Natural killer cell (primary cell): ENCODE data around the gene SEMA5A. TPM values are rescaled to one million over a fixed set of nuclear protein-coding genes. Genes with fewer than 3 reads are reported as not detected.

ENCODE experiments used
- ATAC-seq, 3 donors: fragments of 150-1000 bp in 2 of 3; fragments of 200-7000 bp in 1 of 3; cut with Tn5 transposase; 1 replicate in 1 of 3; 2 replicates in 2 of 3; pipeline ENCODE4 v1.10.0; 2021; ENCODE audit warnings: mild to moderate bottlenecking in 2 of 3, moderate library complexity in 2 of 3
- DNase-seq, 2 donors: peaks; one replicate each; pipeline versions ENCODE4 v3.0.0 to v3.0.0-alpha.2; 2013 to 2021; ENCODE audit warnings: mixed read lengths in 1 of 2
- H3K27ac ChIP-seq: one replicate; pipeline ENCODE4 v1.5.1; 2013; ENCODE audit warnings: mild to moderate bottlenecking, low read length
- H3K27me3 ChIP-seq: one replicate; pipeline ENCODE4 v1.6.1; 2013; ENCODE audit warnings: low read length; ENCODE audit not compliant: control insufficient read depth, insufficient read depth
- H3K36me3 ChIP-seq: one replicate; pipeline ENCODE4 v1.6.1; 2013; ENCODE audit warnings: low read length; ENCODE audit not compliant: control insufficient read depth, insufficient read depth
- H3K4me1 ChIP-seq: one replicate; pipeline ENCODE4 v1.6.1; 2013; ENCODE audit warnings: low read length; ENCODE audit not compliant: control insufficient read depth, insufficient read depth
- H3K4me3 ChIP-seq: one replicate; pipeline ENCODE4 v1.5.1; 2013; ENCODE audit warnings: low read length
- H3K9me3 ChIP-seq: one replicate; pipeline ENCODE4 v1.6.1; 2013; ENCODE audit warnings: low read length; ENCODE audit not compliant: control insufficient read depth, insufficient read depth
- H3K27ac Mint-ChIP-seq, 2 donors: one replicate each; pipeline ENCODE4 v1.8.0; 2022; ENCODE audit warnings: mild to moderate bottlenecking in 2 of 2, mixed read lengths in 2 of 2, moderate library complexity in 1 of 2
- H3K27me3 Mint-ChIP-seq, 2 donors: one replicate each; pipeline ENCODE4 v1.8.0; 2022; ENCODE audit warnings: low read depth in 2 of 2, mixed read lengths in 2 of 2
- H3K36me3 Mint-ChIP-seq: one replicate; pipeline ENCODE4 v1.8.0; 2022; ENCODE audit warnings: mixed read lengths
- H3K4me1 Mint-ChIP-seq, 2 donors: one replicate each; pipeline ENCODE4 v1.8.0; 2022; ENCODE audit warnings: mixed read lengths in 2 of 2
- H3K4me3 Mint-ChIP-seq: one replicate; pipeline ENCODE4 v1.8.0; 2022; ENCODE audit warnings: mild to moderate bottlenecking, moderate library complexity, mixed read lengths
- H3K9me3 Mint-ChIP-seq, 2 donors: one replicate each; pipeline ENCODE4 v1.8.0; 2022; ENCODE audit warnings: mixed read lengths in 2 of 2
- CTCF ChIP-seq: fragments of 200-600 bp; IDR thresholded peaks from one replicate; pipeline ENCODE4 v1.8.0; 2022; ENCODE audit warnings: antibody characterized with exemption
- WGBS: methylation state at CpG from one replicate; pipeline ENCODE4 v1.1.7; 2013; ENCODE audit warnings: missing lambda C conversion rate; ENCODE audit not compliant: insufficient coverage; 5-methylcytosine and 5-hydroxymethylcytosine counted together
- intact Hi-C: fragments of 100-400 bp; cut with micrococcal nuclease; formaldehyde crosslinking; loops from one replicate; pipeline ENCODE4 v1.14.2; 2022
- total RNA-seq, 4 donors: library from RNA; stranded (reverse); fragments of 120-200 nt in 1 of 4; gene quantifications; one replicate each; pipeline versions ENCODE4 v1.2.3 to v1.2.4, GENCODE V29; 2013 to 2022

SEMA5A gene
- total RNA-seq, 3 donors from 2014 or later (not counting 1 experiment from before 2014, with no cell fraction given): 0.15 TPM; not detected in 2

GRCh38 chr5:9183992-9184391, 361.9 kb downstream of the SEMA5A start:
- H3K9me3 ChIP-seq: no peaks in the 10 kb centered on the region
- Mint-ChIP-seq H3K4me1 (no peaks in the 10 kb centered on the region), H3K9me3 (peaks cover 0 to 5% of the 10 kb centered on the region in 2 donors), H3K4me3 (no peak overlapping the region), H3K36me3 (no peaks in the 10 kb centered on the region), H3K27me3 (no peaks in the 10 kb centered on the region), H3K27ac (no peak overlapping the region)
- no peak for DNase-seq
- H3K4me1 ChIP-seq: no peaks in the 10 kb centered on the region
- TF ChIP-seq CTCF: no peak
- H3K27ac ChIP-seq: no peak overlapping the region
- H3K4me3 ChIP-seq: no peak overlapping the region
- no peaks in the 10 kb centered on the region for H3K36me3 ChIP-seq
- no peaks in the 10 kb centered on the region for H3K27me3 ChIP-seq
- ATAC-seq: no peak
- intact Hi-C loops: no loop called here

GRCh38 chr5:9182899-9183695, 362.8 kb downstream of the SEMA5A start:
- H3K9me3 ChIP-seq: no peaks in the 10 kb centered on the region
- intact Hi-C loops: no loop called here
- no peaks in the 10 kb centered on the region for H3K27me3 Mint-ChIP-seq
- H3K36me3 Mint-ChIP-seq: no peaks in the 10 kb centered on the region
- ATAC-seq: no peak
- no peaks in the 10 kb centered on the region for H3K27me3 ChIP-seq
- no peak overlapping the region for H3K4me3 Mint-ChIP-seq
- peaks cover 0 to 3% of the 10 kb centered on the region in 2 donors for H3K9me3 Mint-ChIP-seq
- DNase-seq: no peak
- no peak for TF ChIP-seq CTCF
- H3K4me1 ChIP-seq: no peaks in the 10 kb centered on the region
- no peak overlapping the region for H3K27ac ChIP-seq
- no peaks in the 10 kb centered on the region for H3K4me1 Mint-ChIP-seq
- no peak overlapping the region for H3K27ac Mint-ChIP-seq
- H3K4me3 ChIP-seq: no peak overlapping the region
- 91% methylated on average over 11 of the region's 11 CpGs for WGBS
- H3K36me3 ChIP-seq: no peaks in the 10 kb centered on the region

- Histone ChIP-seq H3K4me3 (no peak overlapping the region), H3K4me1 (no peaks in the 10 kb centered on the region), H3K27ac (no peak overlapping the region), H3K9me3 (no peaks in the 10 kb centered on the region), H3K27me3 (no peaks in the 10 kb centered on the region), H3K36me3 (no peaks in the 10 kb centered on the region)
- ATAC-seq (no peak), DNase-seq (no peak)
- intact Hi-C loops: no loop called here
- Mint-ChIP-seq H3K9me3 (peaks cover 2 to 4% of the 10 kb centered on the region in 2 donors), H3K4me1 (no peaks in the 10 kb centered on the region), H3K27me3 (no peaks in the 10 kb centered on the region), H3K4me3 (no peak overlapping the region), H3K36me3 (no peaks in the 10 kb centered on the region), H3K27ac (no peak overlapping the region)
- TF ChIP-seq CTCF: no peak
These were observed 369.2 kb downstream of the SEMA5A start for GRCh38 chr5:9176641-9177040.

GRCh38 chr5:9174446-9174845, 371.4 kb downstream of the SEMA5A start:
- no peaks in the 10 kb centered on the region for H3K36me3 ChIP-seq
- no peak for TF ChIP-seq CTCF
- intact Hi-C loops: no loop called here
- no peak overlapping the region for H3K4me3 ChIP-seq
- Mint-ChIP-seq H3K27ac (no peak overlapping the region), H3K4me1 (no peaks in the 10 kb centered on the region), H3K4me3 (no peak overlapping the region), H3K27me3 (no peaks in the 10 kb centered on the region), H3K36me3 (no peaks in the 10 kb centered on the region), H3K9me3 (peaks cover 2 to 4% of the 10 kb centered on the region in 2 donors)
- no peaks in the 10 kb centered on the region for H3K9me3 ChIP-seq
- H3K27me3 ChIP-seq: no peaks in the 10 kb centered on the region
- no peak for DNase-seq
- H3K27ac ChIP-seq: no peak overlapping the region
- no peaks in the 10 kb centered on the region for H3K4me1 ChIP-seq
- ATAC-seq: no peak
- 78% methylated on average over 3 of the region's 3 CpGs for WGBS
